ENCODE results near the gene RNF207.

Gene RNF207

DNA sequence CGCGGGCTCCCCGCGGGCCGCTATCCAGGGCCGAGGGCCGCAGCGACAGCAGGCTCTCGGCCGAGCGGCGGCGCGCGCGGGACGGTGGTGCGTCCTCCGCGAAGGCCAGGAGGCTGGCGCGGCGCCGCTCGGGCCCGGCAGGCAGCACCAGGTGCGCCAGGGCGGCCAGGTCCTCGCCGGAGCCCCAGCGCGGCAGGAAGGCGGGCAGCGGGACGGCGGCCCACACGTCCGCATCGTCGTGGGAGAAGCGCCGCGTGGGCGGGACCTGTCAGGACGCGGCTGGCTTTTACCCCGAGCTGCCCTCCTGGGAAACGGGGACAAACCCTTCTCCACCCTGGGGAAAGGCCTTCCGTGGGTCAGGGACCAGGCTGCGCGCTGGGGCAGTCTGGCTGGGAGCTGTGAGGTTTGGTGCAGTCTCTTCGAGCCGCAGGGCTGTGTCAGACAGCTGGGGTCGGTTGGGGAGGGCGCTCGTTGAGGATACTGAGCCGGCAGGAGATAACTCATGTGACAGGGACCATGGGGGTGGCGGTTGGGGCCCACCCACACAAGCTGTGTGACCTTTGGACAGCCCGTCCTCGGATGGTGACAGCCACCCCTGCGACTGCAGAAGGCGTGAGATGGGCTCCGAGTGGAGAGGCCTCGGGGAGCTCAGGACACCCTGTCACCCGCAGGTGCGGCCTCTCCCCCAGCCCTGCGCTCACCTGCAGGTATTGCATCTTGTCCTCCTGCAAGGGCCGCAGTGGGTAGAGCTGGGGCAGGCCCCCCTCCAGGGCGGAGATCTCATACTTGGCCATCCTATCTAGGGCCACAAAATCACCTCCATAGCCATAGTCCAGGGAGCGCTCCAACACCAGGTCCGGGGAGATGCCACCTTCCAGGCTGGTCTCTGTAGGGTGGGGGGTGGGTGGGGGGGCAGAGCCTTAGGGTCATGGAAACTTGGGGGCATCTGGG is 44.1 kb downstream of the RNF207 start:
- DNase-seq = no peak

DNA sequence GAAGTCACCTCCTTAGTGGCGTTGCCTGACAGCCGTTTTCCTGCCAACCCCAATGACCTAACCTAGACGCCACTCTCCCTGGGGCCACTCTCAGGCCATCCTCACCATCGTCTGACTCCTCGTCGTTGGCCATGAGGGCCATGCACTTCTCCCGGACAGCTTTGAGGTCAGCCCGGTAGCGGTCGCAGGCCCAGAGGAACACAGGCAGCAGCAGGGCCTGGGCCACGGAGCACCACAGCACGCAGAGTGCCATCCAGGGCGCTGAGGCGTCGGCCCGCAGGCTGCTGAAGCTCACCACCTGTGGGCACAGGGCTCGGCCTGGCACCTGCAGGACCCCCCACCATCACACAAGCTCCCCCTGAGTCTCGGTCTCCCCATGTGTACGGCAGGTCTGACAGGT is 45.3 kb downstream of the RNF207 start:
- no peak for DNase-seq

DNA sequence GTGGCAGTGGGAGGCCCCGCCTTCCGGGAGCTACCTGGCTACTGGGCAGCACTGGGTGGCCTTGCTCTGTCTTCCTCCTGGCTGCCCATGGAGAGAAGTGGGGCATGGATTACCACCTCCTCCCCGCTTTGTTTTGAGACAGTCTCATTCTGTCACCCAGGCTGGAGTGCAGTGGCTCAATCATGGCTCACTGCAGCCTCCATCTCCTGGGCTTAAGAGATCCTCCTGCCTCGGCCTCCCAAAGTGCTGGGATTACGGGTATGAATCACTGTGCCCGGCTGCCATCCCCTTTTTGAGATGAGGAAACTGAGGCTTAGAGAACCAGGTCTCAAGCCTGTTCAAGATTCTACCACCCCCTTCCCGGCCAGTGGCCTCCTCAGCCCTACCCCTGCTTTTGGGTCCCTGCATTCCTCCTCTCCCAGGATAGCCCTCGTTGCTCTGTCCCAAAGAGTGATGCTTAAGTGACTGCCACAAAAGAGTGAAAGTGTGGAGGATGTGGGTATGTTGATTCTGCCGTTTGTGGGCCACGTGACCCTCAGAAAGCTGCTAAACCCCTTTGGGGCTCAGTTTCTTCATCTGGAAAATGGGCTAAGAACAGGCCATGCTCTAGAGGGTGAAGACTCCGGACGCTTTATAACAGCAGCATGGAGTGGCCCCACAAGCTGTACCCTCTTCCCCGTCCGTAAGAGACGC is 45.9 kb downstream of the RNF207 start:
- no peak for DNase-seq

DNA sequence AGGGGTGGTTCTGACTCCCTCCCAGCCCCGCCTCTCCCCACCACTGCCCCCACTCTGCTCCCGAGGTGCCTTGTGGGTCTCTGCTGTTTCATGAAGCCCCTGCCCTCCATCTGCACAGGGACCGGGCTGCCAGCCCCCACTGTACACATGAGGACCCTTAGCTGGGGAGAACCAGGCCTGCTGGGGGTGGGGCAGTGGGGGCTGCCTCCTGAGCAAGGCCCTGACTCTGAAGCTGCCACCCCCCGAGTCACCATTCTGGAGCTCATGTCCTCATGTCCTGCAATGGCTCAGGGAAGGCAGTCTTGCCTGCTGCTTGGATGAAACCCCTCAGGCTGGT is 46.4 kb downstream of the RNF207 start:
- no peak for DNase-seq

DNA sequence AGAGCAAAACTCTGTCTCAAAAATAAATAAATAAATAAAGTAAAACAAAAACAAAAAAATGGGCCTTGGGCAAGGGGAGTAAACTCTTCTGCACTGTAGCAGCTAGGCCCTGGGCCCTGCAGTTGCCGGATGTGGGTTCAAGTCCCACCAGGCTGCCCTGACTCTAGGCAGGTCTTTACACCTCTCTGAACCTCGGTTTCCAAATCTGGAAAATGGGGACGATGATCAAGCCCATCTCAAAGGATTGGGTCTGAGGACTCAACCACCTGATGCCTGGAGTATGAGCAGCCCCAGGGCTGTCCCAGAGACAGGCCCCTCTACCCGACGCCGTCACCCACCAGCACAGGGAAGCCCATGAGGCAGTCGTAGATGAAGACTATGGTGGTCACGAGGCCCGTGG is 47.5 kb downstream of the RNF207 start:
- DNase-seq = no peak

DNA sequence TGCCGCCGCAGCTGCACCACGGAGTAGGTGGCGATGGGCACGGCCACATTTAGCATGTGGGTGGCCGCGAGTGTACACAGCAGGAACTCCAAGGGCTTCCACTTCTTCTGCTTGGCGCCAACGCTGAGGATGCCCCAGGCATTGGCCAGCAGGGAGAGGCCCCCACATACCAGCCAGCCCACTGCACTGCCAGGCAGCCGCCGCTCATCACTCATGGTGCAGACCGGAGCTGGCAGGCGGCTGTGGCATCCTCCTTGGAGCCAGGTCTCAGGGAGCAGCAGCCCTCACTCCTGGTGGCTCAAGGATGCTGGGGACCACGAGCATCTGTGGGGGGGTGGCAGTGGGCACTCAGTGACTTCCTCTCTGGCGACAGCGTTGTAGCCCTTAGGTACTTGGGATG is 48.8 kb downstream of the RNF207 start:
- no peak for DNase-seq

DNA sequence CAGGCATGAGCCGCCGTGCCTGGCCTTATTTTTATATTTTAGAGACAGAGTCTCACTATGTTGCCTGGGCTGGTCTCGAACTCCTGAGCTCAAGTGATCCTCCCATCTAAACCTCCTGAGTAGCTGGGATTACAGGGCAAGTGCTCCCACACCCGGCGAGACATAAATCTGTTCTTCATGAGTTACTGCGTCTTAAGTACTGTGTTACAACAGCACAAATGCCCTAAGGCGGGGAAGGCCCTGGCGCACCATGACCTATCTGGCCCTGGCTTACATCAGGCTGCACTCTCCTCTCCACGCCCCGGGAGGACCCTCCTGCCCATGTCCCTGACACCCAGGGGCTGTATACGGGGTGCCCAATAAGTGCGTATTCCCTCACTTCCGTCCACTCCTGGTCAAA is 50.7 kb downstream of the RNF207 start:
- DNase-seq = no peak

DNA sequence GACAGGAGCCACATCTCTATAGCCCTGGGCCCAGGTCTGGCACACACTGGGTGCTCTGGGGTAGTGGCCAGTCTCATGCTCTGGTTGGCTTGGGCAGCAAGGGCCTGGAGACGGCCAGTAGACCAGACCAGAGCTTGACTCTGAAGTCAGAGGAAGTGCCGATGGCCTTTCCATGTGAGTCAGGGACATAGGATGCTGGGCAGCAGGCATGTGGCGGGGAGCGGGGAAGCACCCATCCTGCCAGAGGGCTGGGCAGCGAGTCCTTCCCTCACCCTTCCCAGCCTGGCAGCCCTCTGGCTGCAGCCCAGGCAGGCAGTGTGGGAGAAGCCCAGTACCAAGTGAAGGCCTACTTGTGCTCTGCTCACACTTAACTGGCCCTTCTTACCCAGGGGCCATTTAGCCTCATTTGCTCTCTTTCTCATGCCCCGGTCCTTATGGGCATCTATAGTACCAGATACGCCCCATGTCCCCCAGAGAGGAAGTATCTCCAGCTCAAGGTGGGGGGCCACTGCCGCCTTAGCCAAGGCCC is 51.7 kb downstream of the RNF207 start:
- no peak for DNase-seq

DNA sequence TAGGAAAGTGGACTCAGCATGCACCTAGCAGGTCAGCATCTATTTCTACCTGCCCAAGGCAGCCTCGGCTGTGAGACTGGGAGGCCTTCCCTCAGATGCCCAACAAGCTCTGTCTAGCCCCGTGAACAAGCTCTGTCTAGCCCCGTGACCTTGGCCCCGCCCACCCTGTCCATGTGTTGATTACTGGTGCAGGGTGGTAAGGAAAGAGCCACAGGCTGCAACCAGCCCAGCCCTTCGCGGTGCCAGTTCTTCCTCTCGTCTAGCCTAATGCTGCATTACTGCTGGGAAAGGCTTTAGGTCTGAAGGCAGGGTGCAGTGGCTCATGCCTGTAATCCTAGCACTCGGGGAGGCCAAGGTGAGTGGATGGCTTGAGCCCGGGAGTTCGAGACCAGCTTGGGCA is 52.8 kb downstream of the RNF207 start:
- no peak for DNase-seq

DNA sequence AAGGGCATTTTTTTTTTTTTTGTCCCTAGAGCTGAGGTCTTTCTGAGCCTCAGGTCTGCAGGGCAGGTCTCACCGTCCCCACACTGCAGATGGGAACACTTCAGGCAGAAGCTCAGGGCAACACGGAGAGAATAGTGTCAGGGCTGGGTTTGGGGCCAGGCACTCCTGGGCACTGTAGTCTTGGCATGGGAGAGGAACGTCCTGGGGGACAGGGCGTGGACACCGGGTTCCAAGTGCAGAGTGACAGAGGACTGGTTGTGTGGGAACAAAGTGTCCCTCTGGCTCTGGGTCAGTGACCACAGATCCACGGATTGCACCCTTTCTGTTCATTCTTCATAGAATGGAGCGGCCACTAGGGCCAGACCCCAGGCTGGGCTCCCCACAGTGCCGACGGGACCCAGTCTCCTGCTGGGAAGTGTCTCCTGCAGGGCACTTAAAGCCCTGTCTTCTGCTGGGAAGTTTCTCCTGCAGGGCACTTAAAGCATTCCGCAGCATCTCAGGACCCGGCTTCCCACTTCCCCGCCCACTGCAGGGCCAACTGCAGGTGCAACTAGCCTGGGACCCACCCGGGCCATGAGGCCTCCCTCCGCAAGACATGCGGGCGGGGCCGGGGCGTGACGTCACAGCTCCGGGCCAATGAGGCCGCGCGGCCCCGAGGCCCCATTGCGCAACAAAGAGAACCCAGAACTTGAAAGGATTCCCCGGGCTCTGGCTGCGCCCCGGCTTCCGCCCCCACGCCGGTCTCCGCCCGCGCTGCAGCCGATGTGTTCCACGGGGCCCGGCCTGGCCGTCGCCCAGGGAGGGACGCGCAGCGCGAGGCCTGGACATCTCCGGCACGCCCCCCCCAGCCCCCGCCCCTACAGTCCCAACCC is 53.8 kb downstream of the RNF207 start:
- DNase-seq = peak; percentile 72

DNA sequence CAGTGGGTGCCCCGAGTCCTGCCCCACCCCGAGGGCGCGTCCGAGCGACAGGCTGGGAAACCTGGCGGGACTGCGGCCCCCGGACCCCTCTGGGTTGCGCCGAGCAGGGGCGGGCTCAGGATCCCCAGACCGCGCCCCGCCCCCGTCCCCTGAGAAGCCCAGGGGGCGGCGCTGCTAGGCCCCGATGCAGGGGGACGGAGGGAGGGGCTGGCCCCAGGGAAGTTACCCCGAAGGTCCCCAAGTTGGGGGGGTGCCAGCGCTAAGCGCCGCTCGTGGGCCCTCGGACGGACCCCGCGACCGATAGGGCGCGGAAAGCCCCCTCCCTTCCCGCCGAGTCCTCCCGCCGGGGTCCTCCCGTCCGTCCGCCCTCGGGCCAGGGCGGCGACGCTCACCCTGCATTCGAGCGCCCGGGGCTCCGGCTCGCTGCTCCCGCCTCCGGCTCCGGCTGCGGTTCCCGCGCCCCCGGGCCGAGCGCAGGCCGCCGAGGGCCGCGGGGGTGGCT is 54.6 kb downstream of the RNF207 start:
- no peak for DNase-seq

DNA sequence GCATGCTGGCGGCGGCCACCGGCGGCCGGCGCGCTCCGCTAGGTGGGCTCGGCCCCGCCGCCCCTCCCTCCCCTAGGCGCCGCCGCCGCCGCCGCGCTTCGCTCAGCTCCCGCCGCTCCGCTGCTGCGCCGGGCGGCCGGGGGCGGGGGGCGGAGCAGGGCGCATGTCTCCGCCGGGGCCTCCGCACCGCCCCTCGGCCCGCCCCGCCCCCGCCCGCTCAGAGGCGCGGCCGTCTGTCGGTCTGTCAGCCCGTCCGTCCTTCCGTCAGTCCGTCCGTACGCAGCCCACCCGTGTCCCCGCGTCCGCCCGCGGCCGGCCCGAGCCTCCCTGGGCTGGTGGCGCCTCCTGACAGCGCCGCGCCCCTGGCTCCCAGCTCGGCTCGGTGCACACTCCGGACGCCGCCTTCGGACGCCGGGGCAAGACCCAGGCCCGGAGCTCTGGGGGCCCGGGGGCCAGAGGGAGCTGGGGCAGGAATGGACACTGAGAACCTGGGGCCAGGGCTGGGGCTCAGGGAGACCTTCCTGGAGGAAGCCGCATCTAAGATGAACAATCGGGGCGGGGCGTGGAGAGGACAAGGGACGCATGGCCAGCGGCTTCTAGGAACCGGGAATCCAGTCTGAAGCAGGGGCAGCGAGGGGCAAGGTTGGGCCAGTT is 55.2 kb downstream of the RNF207 start, which contains the start of gene GPR153:
Gene GPR153 (minus strand): TSS at position 138 of the 654 bp plus-strand sequence. CDS start 6,193 bp downstream, outside the sequence.
- DNase-seq = peak; percentile 34

DNA sequence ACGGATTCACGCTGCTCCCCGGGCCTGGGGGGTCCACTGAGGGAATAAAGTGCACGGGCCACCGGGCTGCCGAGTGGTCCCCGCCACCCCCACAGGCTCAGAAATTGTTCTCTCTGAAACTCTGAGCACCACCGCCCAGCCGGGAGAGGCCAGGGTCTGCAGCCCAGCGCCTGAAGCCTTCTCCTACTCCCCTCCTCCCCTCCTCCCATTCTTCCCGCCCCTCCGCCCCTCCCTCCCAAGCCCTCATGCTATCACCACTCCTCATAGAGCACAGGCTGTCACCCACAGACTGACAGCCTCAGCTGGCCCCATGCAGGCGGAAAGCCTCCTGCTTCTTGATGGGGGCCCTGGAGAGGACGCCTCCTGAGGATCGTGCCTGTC is 55.7 kb downstream of the RNF207 start:
- no peak for DNase-seq

DNA sequence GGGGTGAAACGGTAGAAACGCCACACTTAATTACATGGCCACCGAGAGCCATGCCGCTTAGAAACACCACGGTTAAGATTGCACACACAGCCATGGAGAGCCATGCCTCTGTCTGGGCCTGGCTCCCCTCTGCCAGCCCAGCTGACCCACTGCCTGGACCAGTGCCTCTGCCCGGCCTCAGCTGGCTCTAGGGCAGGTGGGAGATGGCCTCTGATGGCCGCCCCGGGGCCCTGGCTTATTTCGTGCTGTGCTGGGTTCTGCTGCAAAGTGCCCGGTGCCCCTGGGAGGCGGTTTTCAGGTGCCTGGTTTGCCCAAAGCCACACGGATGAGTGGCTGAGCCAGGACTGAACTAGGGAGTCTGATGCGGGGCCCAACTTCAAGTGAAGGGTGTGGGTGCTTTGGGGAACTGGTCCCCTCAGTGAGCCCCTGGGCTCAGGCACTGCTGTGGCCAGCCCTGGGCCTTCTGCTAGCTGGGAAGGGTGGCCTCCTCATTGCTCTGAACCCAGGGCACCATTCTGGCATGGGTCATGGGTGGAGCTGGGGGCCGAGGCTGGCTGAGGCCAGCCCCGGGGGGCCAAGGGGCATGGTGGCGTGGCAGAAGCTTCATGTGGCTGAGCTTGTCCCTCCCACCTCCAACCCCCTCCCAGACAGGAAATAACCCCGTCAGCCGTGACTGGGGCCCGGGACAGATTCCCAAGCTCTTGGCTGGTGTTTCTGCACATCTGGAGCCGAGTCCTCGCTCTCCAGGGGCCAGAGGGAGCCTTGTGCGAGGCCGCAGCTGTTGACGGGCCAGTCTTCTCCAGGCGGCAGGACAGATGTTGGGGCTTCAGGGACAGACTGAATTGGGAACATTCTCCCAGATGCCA is 56.9 kb downstream of the RNF207 start:
- DNase-seq = no peak

DNA sequence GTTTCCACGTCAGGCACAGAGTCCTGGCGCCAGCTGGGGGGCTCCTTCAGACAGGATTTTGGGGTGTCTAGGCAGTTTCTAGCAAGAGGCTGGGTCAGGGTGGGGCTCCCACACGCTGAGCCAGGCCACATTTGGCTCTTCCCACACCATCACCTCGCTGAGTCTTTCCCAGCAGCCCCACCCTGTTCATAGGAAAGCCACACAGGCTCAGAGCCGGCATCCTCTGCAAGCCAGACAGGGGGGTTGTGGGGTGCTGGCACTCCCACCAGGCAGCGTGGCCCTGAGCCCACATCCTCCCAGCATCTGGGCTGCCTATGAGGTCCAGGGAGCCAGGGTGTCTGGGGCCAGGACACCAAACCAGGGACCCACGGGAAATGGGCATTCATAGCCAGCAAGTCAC is 57.8 kb downstream of the RNF207 start:
- DNase-seq = no peak

DNA sequence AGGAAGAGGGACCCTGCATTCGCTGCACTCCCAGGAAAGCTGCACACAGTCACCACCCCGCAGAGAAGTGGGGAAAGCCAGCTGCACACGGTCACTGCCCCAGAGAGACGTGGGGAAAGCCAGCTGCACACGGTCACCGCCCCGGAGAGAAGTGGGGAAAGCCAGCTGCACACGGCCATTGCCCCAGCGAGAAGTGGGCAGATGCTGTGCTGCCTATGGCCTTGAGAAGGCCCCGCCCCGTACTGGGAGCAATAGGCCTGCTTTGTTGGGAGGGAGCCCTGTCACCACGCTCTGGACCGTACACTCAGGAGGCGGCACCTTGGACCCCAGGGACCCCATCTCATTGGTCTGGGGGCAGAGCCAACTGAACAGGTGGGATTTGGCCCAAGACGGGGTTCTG is 59.2 kb downstream of the RNF207 start:
- DNase-seq = no peak

DNA sequence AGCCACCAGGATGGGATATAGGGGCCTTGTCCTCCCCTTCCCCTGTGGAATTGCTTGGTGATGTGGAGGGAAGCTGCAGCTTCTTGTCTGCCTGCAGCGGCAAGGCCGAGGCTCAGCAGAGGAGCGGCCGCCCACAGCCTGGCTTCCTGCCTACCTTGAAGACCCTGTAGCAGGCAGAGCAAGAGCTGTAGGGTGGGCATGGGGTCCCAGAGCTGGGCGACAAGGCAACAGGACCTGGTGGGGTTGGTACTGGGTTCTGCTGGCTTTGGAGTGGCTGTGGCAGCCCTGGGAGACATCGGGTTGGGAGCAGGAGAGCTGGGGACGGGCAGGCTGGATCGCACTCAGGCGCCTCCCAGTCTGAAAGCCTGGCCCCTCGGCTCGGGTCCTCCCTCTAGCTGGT is 60.7 kb downstream of the RNF207 start:
- DNase-seq = no peak

DNA sequence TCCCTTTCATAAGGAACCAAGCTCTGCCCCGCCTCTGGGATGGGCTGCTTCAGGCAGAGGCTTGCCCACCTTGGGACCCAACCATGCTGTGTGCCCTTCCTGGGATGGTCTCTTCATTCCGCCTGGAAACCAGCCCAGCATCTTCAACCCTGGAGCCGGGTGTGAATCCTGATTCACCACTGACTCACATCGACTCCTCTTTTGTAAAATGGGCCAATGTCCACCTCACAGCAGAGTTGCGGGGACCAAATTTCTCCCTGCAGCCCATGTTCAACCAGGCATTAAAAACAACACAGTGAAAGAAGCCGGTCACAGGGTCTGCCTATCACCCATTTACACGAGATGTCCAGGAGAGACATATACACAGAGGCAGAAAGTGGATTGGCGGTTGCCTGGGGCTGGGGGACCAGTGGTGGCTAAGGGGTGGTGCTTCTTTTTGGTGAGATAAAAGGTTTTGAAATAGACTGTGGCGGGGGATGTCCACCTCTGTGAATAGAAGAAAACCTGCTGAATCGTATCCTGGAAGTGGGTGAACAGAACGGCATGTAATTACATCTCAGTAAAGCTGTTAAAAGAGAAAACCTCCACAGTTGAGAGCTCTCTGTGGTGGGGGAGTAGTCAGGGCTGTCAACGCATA is 61.9 kb downstream of the RNF207 start:
- DNase-seq = peak; percentile 53

DNA sequence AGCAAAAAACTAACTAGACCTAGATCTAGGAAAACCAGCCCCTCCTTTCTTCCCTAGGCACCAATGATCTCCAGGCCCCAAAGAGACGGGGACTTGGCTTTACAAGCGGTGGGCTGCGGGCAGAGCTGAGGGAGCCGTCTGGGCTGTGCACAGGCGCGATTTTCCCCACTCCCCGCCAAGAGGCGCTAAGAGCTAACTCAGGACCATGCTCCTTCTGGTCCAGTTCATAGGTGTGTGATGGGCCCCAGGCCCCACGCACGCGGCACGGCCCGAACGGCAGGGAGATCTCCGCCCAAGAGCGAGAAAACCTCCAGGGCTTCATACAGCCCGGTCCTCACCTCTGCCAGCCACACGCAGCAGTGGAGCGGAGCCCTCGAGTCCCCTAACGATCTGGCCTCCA is 62.5 kb downstream of the RNF207 start:
- DNase-seq = no peak

DNA sequence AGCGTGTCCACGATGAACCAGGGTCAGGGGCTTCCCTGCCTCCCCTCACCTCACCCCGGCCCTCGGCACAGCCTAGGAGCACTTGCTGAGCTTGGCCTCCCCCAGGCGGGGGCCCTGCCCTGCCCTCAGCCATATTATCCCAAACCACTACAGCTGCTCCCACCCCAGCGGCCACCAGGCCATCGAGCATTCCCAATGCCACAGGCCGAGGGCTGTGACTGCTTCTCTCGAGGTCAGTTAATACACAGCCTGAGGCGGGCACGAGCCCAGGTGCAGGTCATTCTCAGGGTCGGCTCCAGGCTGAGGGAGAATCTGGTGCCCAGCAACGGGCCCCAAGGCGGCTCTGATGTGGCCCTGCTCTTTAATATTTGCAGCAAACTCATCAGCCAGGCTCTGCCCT is 63.4 kb downstream of the RNF207 start:
- no peak for DNase-seq
